Choroid plexus epithelial cell (primary cell): Measurements from ENCODE around the gene MOB4.
A peak's percentile ranks its signal among the peaks of the same experiment; 100 is the strongest.

Experiments
- DNase-seq: peaks from one replicate; pipeline ENCODE4 v3.0.0-alpha.2; 2010; ENCODE audit warnings: low read depth
- H3K4me3 ChIP-seq: 2 replicates; pipeline ENCODE4 v1.5.1; 2011; ENCODE audit warnings: low read depth, mild to moderate bottlenecking, control low read depth, low read length, moderate library complexity
- TF ChIP-seq, protein P1 (sequence below): conservative IDR thresholded peaks from 2 replicates; pipeline ENCODE4 v1.5.1; 2011; ENCODE audit warnings: low read depth, mild to moderate bottlenecking, control low read depth, inconsistent platforms, low read length, moderate library complexity

Gene MOB4

DNA sequence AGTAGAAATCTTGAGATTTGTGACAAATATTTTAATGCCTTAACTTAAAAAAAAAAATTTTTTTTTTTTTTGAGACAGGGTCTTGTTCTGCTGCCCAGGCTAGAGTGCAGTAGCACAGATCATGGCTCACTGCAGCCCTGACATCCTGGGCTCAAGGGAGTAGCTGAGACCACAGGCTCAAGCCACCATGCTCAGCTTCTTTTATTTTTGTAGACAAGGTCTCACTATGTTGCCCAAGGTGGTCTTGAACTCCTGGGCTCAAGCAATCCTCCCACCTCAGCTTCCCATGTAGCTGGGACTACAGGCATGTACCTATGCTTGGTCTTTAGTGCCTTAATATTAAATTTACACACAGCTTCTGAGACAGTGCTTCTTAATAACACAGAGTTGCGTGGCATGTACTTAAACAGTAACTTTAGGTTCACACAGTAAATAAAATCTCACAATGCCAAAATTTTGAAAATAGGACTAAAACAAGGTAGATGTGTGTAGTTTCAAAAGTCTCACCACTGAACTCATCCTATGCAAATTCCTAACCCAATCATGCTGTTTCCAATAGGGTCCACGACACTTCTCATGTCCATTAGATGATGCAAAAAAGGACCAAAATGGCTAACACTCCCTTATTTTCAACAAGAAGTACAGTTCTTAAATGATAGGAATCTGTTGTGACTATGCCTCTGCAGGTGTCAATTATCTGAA, 20.3 kb upstream of the MOB4 start:
- TF ChIP-seq, protein P1, sequence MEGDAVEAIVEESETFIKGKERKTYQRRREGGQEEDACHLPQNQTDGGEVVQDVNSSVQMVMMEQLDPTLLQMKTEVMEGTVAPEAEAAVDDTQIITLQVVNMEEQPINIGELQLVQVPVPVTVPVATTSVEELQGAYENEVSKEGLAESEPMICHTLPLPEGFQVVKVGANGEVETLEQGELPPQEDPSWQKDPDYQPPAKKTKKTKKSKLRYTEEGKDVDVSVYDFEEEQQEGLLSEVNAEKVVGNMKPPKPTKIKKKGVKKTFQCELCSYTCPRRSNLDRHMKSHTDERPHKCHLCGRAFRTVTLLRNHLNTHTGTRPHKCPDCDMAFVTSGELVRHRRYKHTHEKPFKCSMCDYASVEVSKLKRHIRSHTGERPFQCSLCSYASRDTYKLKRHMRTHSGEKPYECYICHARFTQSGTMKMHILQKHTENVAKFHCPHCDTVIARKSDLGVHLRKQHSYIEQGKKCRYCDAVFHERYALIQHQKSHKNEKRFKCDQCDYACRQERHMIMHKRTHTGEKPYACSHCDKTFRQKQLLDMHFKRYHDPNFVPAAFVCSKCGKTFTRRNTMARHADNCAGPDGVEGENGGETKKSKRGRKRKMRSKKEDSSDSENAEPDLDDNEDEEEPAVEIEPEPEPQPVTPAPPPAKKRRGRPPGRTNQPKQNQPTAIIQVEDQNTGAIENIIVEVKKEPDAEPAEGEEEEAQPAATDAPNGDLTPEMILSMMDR = no peak
- no peak for DNase-seq
- no peak overlapping the region for H3K4me3 ChIP-seq

DNA sequence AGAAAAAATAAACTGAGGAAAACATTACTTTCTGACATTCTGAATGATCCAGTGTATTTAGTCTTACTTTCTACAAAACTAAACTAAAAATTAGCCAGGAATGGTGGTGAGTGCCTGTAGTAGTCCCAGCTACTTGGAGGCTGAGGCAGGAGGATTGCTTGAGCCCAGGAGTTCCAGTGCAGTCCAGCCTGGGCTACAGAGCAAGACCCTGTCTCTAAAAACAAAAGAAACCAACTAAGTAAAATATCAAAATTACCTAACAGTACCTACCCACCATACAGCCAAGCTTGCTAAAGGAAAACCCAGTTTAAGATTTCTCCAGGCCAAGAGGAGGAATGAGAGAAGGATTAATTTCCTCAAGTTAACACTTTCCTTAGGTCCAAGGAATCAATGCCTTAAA, 19.2 kb upstream of the MOB4 start:
- H3K4me3 ChIP-seq = no peak overlapping the region
- no peak for DNase-seq
- TF ChIP-seq, protein P1 = no peak

DNA sequence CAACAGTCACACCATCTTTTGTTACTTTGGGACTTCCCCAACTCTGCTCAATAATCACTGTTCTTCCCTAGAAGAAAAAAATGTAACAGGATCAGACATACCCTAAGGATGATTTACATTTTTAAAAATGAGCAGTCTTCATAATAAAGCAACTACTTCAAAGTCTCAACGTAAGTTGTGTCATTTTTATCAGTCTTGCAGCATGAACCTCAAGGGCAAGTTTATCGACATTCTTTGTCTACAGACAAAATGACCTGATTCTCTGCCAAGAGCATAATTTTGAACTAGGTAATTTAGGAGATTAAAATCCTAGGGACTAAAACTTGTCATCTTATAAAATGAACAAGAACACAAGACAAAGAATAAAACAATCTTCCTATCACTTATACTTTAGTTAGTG, 18.5 kb upstream of the MOB4 start:
- no peak for DNase-seq
- TF ChIP-seq, protein P1 = no peak
- H3K4me3 ChIP-seq = no peak overlapping the region

DNA sequence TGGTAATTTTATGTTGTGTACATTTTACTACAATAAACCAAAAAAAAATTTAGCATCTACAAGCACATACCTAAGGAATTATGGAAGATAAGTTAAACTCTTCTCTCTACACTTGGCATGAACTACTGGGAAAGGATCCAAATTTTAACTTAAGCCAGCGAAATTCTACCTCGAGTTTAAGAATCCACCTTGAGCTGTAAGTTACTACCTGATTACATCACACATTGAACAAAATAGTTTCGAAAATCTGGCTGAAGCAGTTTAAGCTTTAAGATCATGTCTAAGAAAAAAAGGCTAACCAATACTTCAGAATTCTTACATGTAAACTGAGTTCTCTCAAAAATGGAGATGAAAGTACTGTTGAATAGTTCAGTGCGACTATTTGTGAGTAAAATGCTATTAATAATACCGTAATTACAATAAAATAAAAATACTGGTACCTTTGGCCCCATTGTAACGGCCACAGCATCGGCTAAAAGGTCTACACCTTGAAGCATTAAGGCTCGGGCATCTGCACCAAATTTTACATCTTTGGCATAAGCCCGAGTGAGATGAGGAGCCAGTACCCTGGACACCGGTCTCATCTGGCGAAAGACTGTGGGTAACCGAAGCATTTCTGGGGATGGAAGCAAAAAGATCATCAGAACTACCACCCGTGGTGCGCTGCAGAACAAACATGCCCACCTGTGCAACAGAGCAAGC, 17.5 kb upstream of the MOB4 start:
- peak; percentile 33 for DNase-seq
- TF ChIP-seq, protein P1 = no peak
- H3K4me3 ChIP-seq = peak overlapping the region; percentile 89

DNA sequence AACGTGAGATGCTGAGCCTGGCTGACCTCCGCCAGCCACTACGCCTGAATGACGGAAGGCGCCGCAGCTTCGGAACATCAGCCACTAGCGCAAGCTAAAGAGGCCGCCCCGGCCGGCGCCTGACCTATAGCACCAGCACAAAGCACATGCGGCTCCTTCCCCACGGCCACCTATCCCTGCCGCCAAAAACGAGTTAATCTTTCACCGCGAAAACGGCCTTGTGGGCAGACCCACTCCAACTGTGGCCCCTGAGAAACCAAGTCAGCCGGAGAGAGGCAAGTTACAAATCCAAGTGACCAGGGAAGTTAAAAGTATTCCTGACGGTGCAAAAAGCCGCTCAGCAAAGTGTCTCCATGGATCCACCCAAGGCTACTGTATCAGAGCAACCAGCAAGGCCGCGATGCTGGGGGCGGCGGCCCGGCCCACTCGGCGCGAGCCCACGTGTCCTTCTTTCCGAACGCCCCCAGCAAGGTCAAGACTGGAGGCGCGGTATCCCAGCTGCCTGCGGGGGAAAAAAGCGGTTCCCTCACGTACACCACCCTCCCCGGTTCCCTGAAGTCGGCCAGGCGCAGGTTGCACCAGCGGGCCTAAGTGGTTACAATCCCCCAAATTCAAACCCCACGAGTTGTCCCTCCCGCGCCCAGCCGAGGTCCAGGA, 16.8 kb upstream of the MOB4 start:
- H3K4me3 ChIP-seq = peak overlapping the region; percentile 89
- peak; percentile 68 for DNase-seq
- TF ChIP-seq, protein P1 = no peak

DNA sequence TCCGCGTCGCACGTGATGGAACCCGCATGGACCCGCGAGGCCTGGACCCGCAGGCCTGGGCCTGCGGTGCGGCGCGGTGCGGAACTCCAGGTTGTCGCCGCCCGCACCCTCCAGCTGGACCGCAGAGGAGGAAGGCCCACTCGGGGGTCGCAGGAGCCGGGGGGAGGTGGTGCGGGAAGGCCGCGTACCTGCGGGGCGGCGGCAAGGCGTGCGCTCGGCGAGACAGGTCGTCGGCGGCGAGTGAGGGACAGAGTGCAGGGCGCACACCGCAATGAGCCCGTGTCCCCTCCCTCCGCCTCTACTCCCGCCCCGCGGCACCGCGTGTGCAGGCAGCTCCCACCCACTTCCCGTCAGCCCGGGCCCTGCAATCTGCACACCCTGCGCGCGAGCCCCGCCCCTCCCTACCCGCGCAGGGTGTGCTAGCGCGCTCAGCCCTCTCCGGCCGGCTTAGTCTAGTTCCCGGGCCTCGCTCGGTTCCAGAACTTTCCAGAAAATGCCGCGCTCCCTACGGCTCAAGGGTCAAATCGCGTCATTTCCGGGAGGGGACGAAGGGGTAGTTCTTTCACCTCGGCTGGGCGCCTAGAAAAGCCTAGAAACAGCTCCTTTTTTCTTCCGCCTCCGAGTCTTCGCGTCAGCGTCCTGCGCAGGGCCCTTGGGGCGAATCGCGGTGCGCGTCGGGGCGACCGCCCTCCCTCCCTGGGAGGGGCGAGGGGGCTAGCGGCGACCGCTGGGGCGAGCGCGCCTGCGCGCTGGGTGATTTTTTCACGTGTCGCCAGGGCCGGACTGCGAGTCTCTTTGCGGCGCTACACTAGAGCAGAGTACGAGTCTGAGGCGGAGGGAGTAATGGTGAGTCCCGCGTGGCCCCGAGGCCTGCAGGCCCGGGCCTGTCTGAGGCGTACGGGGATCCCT, 16.0 kb upstream of the MOB4 start, which contains the start of the genes HSPD1 and HSPE1:
Gene HSPD1 (minus strand): TSS at position 247 of the 909 bp plus-strand sequence. CDS start 992 bp downstream, outside the sequence.
Gene HSPE1 (plus strand): TSS at position 786 of the 909 bp plus-strand sequence. CDS start 58 bp downstream, at position 844.
- peak; percentile 99 for DNase-seq
- peak within 1 kb of the TSS; percentile 89 for H3K4me3 ChIP-seq
- TF ChIP-seq, protein P1 = no peak
